HEK293 (cell line): ENCODE data around the gene ATP8A1.

Experiments used
- CTCF ChIA-PET: fragments of 350-600 bp; formaldehyde crosslinking; extraction: SDS; loops from one replicate; lab custom pipeline; 2021; ENCODE audit warnings: antibody characterized with exemption; lab: Yijun Ruan, JAX
- POLR2A ChIA-PET: fragments of 300-600 bp; formaldehyde crosslinking; extraction: SDS; loops from one replicate; lab custom pipeline; 2020; ENCODE audit warnings: antibody characterized with exemption, inconsistent platforms; lab: Yijun Ruan, JAX
- H3K27ac ChIP-seq: fragments of 200-500 bp; sonication (Bioruptor generic); 2 replicates; pipeline ENCODE4 v1.5.1; 2014; ENCODE audit warnings: low read depth, low read length, control low read depth, inconsistent platforms; ENCODE audit errors: extremely low read depth
- H3K36me3 ChIP-seq, 2 experiments: fragments of 200-500 bp in 1 of 2; sonication (Bioruptor generic) in 1 of 2; 1 replicate in 1 of 2; 2 replicates in 1 of 2; pipeline ENCODE4 v1.5.1; 2014 to 2017; ENCODE audit warnings: inconsistent platforms in 2 of 2, low read length in 2 of 2; ENCODE audit not compliant: control insufficient read depth in 2 of 2, insufficient read depth in 1 of 2
- H3K4me1 ChIP-seq: fragments of 200-500 bp; sonication (Bioruptor generic); 2 replicates; pipeline ENCODE4 v1.5.1; 2014; ENCODE audit warnings: mild to moderate bottlenecking, low read length, inconsistent platforms; ENCODE audit not compliant: control insufficient read depth, insufficient read depth
- H3K4me3 ChIP-seq: 2 replicates; pipeline ENCODE4 v1.5.1; 2011; ENCODE audit warnings: low read depth, mild to moderate bottlenecking, control low read depth, low read length, moderate library complexity
- H3K9me3 ChIP-seq: fragments of 200-500 bp; sonication (Bioruptor generic); 2 replicates; pipeline ENCODE4 v1.5.1; 2014; ENCODE audit warnings: low read depth, low read length, inconsistent platforms; ENCODE audit not compliant: control insufficient read depth, insufficient read depth
- BCL11B ChIP-seq: fragments of 450-650 bp; formaldehyde crosslinking; IDR thresholded peaks from 2 replicates; pipeline ENCODE4 v1.5.1; 2016; ENCODE audit warnings: low read depth, missing biosample characterization, missing genetic modification characterization
- FEZF1 ChIP-seq: fragments of 450-650 bp; formaldehyde crosslinking; IDR thresholded peaks from 2 replicates; pipeline ENCODE4 v1.5.1; 2016; ENCODE audit warnings: missing biosample characterization, missing genetic modification characterization
- GLI4 ChIP-seq: fragments of 450-650 bp; formaldehyde crosslinking; IDR thresholded peaks from 2 replicates; pipeline ENCODE4 v1.5.1; 2016; ENCODE audit warnings: missing biosample characterization, missing genetic modification characterization
- KLF7 ChIP-seq: fragments of 450-650 bp; formaldehyde crosslinking; IDR thresholded peaks from 2 replicates; pipeline ENCODE4 v1.5.1; 2016; ENCODE audit warnings: missing biosample characterization, missing genetic modification characterization, borderline replicate concordance
- SALL2 ChIP-seq: fragments of 450-650 bp; formaldehyde crosslinking; IDR thresholded peaks from 2 replicates; pipeline ENCODE4 v1.5.0; 2017; ENCODE audit warnings: missing biosample characterization, mild to moderate bottlenecking, missing genetic modification characterization, borderline replicate concordance
- SCRT1 ChIP-seq: fragments of 450-650 bp; formaldehyde crosslinking; IDR thresholded peaks from 2 replicates; pipeline ENCODE4 v1.5.1; 2016; ENCODE audit warnings: missing biosample characterization, missing genetic modification characterization, borderline replicate concordance
- ZBTB7A ChIP-seq: fragments of 450-650 bp; formaldehyde crosslinking; IDR thresholded peaks from 2 replicates; pipeline ENCODE4 v1.5.1; 2016; ENCODE audit warnings: low read depth, missing biosample characterization, missing genetic modification characterization
- ZNF174 ChIP-seq: fragments of 450-650 bp; formaldehyde crosslinking; IDR thresholded peaks from 2 replicates; pipeline ENCODE4 v1.5.0; 2017; ENCODE audit warnings: missing biosample characterization, mild to moderate bottlenecking, missing genetic modification characterization
- ZNF239 ChIP-seq: fragments of 450-650 bp; formaldehyde crosslinking; IDR thresholded peaks from 2 replicates; pipeline ENCODE4 v1.5.1; 2016; ENCODE audit warnings: missing biosample characterization, missing genetic modification characterization
- ZNF366 ChIP-seq: fragments of 450-650 bp; formaldehyde crosslinking; conservative IDR thresholded peaks from 2 replicates; pipeline ENCODE4 v1.5.1; 2016; ENCODE audit warnings: missing biosample characterization, missing genetic modification characterization
- ZNF548 ChIP-seq: fragments of 450-650 bp; formaldehyde crosslinking; IDR thresholded peaks from 2 replicates; pipeline ENCODE4 v1.5.1; 2016; ENCODE audit warnings: missing biosample characterization, missing genetic modification characterization
- ZNF658 ChIP-seq: fragments of 450-650 bp; formaldehyde crosslinking; IDR thresholded peaks from 2 replicates; pipeline ENCODE4; 2016; ENCODE audit warnings: missing biosample characterization, missing genetic modification characterization
- TF ChIP-seq, protein P1 (sequence below): fragments of 450-650 bp; formaldehyde crosslinking; IDR thresholded peaks from 2 replicates; pipeline ENCODE4 v1.5.1; 2017; ENCODE audit warnings: missing biosample characterization, missing genetic modification characterization
- TF ChIP-seq, protein P2 (sequence below): fragments of 450-650 bp; formaldehyde crosslinking; IDR thresholded peaks from 2 replicates; pipeline ENCODE4 v1.5.1; 2017; ENCODE audit warnings: missing biosample characterization, mild to moderate bottlenecking, missing genetic modification characterization, moderate library complexity
- TF ChIP-seq, protein P3 (sequence below): fragments of 450-650 bp; formaldehyde crosslinking; IDR thresholded peaks from 2 replicates; pipeline ENCODE4 v1.5.1; 2016; ENCODE audit warnings: missing biosample characterization, missing genetic modification characterization
- TF ChIP-seq, protein P4 (sequence below): fragments of 450-650 bp; formaldehyde crosslinking; IDR thresholded peaks from 2 replicates; pipeline ENCODE4 v1.5.1; 2016; ENCODE audit warnings: missing biosample characterization, missing genetic modification characterization
- TF ChIP-seq, protein P5 (sequence below): fragments of 450-650 bp; formaldehyde crosslinking; IDR thresholded peaks from 2 replicates; pipeline ENCODE4 v1.5.1; 2016; ENCODE audit warnings: missing biosample characterization, missing genetic modification characterization, borderline replicate concordance
- TF ChIP-seq, protein P6 (sequence below): fragments of 450-650 bp; IDR thresholded peaks from 2 replicates; pipeline ENCODE4 v1.5.1; 2018; ENCODE audit warnings: missing biosample characterization, missing genetic modification characterization

ATP8A1 gene

DNA sequence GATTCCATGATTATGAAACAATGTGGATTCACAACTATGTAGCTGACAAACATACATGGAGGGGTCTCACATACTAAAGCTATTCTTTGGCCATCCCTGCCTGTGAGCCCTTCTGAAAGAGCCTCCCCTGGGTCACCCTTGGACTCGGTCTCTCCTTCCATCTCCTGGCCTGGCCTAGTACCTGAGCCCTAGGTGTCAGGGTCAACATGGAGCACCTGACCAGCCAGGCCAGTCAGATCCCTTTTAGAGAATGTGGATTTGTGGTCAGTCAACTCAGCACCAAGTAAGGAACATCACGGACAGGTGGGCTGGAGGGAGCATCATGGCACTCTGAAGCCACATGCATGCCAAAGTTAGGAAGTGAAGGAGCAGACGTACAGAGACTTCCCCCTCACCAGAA, 16.3 kb downstream of the ATP8A1 start (continued):
- TF ChIP-seq, protein P1, sequence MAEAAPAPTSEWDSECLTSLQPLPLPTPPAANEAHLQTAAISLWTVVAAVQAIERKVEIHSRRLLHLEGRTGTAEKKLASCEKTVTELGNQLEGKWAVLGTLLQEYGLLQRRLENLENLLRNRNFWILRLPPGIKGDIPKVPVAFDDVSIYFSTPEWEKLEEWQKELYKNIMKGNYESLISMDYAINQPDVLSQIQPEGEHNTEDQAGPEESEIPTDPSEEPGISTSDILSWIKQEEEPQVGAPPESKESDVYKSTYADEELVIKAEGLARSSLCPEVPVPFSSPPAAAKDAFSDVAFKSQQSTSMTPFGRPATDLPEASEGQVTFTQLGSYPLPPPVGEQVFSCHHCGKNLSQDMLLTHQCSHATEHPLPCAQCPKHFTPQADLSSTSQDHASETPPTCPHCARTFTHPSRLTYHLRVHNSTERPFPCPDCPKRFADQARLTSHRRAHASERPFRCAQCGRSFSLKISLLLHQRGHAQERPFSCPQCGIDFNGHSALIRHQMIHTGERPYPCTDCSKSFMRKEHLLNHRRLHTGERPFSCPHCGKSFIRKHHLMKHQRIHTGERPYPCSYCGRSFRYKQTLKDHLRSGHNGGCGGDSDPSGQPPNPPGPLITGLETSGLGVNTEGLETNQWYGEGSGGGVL (tag by site-specific recombination), result no peak
- no peak for TF ChIP-seq ZNF658 (tag by site-specific recombination)

DNA sequence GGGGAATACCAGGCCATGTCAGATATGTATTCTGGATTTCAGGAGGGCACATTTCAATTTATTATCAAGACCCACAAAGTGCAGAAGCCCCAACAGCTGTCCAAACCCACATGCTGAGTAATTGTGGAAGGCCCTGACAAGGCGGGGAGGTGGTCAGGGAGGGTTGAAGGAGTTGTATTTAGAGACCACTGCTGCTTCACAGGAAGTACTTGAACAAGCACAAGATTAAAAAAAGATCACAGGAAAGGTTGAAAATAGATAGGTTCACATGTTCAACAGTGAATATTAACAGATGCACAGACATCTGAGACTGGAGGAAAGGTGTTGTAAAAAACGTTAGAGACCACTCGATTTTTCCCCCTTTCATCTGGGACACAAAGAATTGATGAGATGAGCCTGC, 17.9 kb downstream of the ATP8A1 start:
- Histone ChIP-seq H3K9me3 (no peaks in the 10 kb centered on the region), H3K27ac (no peak overlapping the region), H3K4me1 (peaks cover 8% of the 10 kb centered on the region), H3K36me3 (no peaks in the 10 kb centered on the region), H3K4me3 (no peak overlapping the region)
- TF ChIP-seq ZNF239 (tag by site-specific recombination) (no peak), GLI4 (tag by site-specific recombination) (no peak), ZNF548 (tag by site-specific recombination) (no peak), SALL2 (tag by site-specific recombination) (no peak), ZBTB7A (tag by site-specific recombination) (no peak), ZNF174 (no peak), BCL11B (tag by site-specific recombination) (no peak), ZNF366 (no peak)
- TF ChIP-seq, protein P2, sequence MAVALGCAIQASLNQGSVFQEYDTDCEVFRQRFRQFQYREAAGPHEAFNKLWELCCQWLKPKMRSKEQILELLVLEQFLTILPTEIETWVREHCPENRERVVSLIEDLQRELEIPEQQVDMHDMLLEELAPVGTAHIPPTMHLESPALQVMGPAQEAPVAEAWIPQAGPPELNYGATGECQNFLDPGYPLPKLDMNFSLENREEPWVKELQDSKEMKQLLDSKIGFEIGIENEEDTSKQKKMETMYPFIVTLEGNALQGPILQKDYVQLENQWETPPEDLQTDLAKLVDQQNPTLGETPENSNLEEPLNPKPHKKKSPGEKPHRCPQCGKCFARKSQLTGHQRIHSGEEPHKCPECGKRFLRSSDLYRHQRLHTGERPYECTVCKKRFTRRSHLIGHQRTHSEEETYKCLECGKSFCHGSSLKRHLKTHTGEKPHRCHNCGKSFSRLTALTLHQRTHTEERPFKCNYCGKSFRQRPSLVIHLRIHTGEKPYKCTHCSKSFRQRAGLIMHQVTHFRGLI, result no peak
- TF ChIP-seq, protein P3, sequence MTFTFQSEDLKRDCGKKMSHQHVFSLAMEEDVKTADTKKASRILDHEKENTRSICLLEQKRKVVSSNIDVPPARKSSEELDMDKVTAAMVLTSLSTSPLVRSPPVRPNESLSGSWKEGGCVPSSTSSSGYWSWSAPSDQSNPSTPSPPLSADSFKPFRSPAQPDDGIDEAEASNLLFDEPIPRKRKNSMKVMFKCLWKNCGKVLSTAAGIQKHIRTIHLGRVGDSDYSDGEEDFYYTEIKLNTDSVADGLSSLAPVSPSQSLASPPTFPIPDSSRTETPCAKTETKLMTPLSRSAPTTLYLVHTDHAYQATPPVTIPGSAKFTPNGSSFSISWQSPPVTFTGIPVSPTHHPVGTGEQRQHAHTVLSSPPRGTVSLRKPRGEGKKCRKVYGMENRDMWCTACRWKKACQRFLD (tag by site-specific recombination), result no peak
- TF ChIP-seq, protein P4, sequence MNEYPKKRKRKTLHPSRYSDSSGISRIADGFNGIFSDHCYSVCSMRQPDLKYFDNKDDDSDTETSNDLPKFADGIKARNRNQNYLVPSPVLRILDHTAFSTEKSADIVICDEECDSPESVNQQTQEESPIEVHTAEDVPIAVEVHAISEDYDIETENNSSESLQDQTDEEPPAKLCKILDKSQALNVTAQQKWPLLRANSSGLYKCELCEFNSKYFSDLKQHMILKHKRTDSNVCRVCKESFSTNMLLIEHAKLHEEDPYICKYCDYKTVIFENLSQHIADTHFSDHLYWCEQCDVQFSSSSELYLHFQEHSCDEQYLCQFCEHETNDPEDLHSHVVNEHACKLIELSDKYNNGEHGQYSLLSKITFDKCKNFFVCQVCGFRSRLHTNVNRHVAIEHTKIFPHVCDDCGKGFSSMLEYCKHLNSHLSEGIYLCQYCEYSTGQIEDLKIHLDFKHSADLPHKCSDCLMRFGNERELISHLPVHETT (tag by site-specific recombination), result no peak
- TF ChIP-seq, protein P1 (tag by site-specific recombination), result no peak
- ChIA-PET POLR2A (no interaction called here), CTCF (no interaction called here)

DNA sequence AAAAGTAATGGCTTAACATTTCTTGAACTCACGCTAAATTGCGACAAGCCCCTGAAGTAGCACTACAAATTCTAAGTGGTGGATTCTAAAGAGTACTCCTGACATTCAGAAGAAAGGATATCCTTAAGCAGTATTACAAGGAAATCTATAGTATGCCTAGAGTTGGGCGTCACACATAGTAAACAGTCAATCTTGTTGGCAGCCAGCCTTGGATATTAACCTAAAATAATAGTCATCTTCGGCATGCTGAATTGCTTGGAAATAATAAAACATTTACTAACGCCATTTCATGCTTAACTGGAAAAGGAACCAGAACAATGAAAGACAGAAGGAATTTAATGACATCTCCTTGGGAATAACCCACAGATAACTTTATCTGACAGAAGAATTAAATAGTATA, 18.6 kb downstream of the ATP8A1 start:
- CTCF ChIA-PET, result no interaction called here
- no peak overlapping the region for H3K27ac ChIP-seq
- no peaks in the 10 kb centered on the region for H3K9me3 ChIP-seq
- no peaks in the 10 kb centered on the region for H3K36me3 ChIP-seq
- POLR2A ChIA-PET, result no interaction called here
- H3K4me1 ChIP-seq, result peaks cover 8% of the 10 kb centered on the region
- no peak overlapping the region for H3K4me3 ChIP-seq
- TF ChIP-seq KLF7 (tag by site-specific recombination) (no peak), SCRT1 (tag by site-specific recombination) (no peak), FEZF1 (tag by site-specific recombination) (no peak)
- TF ChIP-seq, protein P5, sequence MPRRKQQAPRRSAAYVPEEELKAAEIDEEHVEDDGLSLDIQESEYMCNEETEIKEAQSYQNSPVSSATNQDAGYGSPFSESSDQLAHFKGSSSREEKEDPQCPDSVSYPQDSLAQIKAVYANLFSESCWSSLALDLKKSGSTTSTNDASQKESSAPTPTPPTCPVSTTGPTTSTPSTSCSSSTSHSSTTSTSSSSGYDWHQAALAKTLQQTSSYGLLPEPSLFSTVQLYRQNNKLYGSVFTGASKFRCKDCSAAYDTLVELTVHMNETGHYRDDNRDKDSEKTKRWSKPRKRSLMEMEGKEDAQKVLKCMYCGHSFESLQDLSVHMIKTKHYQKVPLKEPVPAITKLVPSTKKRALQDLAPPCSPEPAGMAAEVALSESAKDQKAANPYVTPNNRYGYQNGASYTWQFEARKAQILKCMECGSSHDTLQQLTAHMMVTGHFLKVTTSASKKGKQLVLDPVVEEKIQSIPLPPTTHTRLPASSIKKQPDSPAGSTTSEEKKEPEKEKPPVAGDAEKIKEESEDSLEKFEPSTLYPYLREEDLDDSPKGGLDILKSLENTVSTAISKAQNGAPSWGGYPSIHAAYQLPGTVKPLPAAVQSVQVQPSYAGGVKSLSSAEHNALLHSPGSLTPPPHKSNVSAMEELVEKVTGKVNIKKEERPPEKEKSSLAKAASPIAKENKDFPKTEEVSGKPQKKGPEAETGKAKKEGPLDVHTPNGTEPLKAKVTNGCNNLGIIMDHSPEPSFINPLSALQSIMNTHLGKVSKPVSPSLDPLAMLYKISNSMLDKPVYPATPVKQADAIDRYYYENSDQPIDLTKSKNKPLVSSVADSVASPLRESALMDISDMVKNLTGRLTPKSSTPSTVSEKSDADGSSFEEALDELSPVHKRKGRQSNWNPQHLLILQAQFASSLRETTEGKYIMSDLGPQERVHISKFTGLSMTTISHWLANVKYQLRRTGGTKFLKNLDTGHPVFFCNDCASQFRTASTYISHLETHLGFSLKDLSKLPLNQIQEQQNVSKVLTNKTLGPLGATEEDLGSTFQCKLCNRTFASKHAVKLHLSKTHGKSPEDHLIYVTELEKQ (tag by site-specific recombination), result no peak
- TF ChIP-seq, protein P6, sequence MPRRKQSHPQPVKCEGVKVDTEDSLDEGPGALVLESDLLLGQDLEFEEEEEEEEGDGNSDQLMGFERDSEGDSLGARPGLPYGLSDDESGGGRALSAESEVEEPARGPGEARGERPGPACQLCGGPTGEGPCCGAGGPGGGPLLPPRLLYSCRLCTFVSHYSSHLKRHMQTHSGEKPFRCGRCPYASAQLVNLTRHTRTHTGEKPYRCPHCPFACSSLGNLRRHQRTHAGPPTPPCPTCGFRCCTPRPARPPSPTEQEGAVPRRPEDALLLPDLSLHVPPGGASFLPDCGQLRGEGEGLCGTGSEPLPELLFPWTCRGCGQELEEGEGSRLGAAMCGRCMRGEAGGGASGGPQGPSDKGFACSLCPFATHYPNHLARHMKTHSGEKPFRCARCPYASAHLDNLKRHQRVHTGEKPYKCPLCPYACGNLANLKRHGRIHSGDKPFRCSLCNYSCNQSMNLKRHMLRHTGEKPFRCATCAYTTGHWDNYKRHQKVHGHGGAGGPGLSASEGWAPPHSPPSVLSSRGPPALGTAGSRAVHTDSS (tag by site-specific recombination), result no peak
